K562 (cell line): ENCODE measurements around the gene MS4A1. TPM values are rescaled to one million over a fixed set of nuclear protein-coding genes. Genes with fewer than 3 reads are reported as not detected.

Source experiments
- ATAC-seq: fragments of 200-7000 bp; cut with Tn5 transposase; 3 replicates; pipeline ENCODE4 v1.9.1; 2020; ENCODE audit warnings: moderate library complexity
- BruUV-seq: library from RNA; stranded (reverse); fragments of 400-500 nt; replicated peaks from 2 replicates; lab custom pipeline; 2021; lab: Mats Ljungman, UMichigan
- CTCF ChIA-PET: fragments of 300-600 bp; formaldehyde crosslinking; extraction: SDS; loops from one replicate; lab custom pipeline; 2021; ENCODE audit warnings: low intra/inter-chr PET ratio; lab: Yijun Ruan, JAX
- POLR2A ChIA-PET: fragments of 300-600, 350-650 bp; sonication (Branson Sonifier 250); formaldehyde crosslinking; extraction: SDS; loops from one replicate; lab custom pipeline; 2021; ENCODE audit warnings: antibody characterized with exemption, inconsistent platforms; lab: Yijun Ruan, JAX
- DNase-seq, 4 experiments: peaks; one replicate each; pipeline versions ENCODE4 v3.0.0 to v3.0.0-alpha.2; 2011 to 2018; ENCODE audit warnings: low spot score in 3 of 4, mixed read lengths in 3 of 4; ENCODE audit errors: extremely low read depth in 1 of 4
- FAIRE-seq: peaks from 2 replicates; lab custom pipeline; 2011; peaks lifted over from hg19 to GRCh38; lab: Jason Lieb, UNC
- H2AFZ ChIP-seq: 2 replicates; pipeline ENCODE4 v1.6.0; 2011; ENCODE audit warnings: low read depth, low read length, control low read depth, inconsistent platforms
- H3K27ac ChIP-seq: fragments of 200-600 bp; 3 replicates; pipeline ENCODE4 v1.8.0; 2011; ENCODE audit warnings: low read depth, mild to moderate bottlenecking, control low read depth, inconsistent platforms, low read length, moderate library complexity, mixed read lengths; ENCODE audit errors: extremely low read depth
- H3K27me3 ChIP-seq, 2 experiments: fragments of 300-600 bp in 1 of 2; 2 replicates in 1 of 2; 3 replicates in 1 of 2; pipeline versions ENCODE4 v1.6.0 to v1.8.0; 2011; ENCODE audit warnings: inconsistent platforms in 2 of 2, low read length in 2 of 2, mild to moderate bottlenecking in 1 of 2, mixed read lengths in 1 of 2, moderate library complexity in 1 of 2; ENCODE audit not compliant: control insufficient read depth in 2 of 2, insufficient read depth in 2 of 2
- H3K36me3 ChIP-seq: fragments of 300-600 bp; 3 replicates; pipeline ENCODE4 v1.8.0; 2011; ENCODE audit warnings: mild to moderate bottlenecking, low read length, inconsistent platforms; ENCODE audit not compliant: control insufficient read depth, insufficient read depth
- H3K4me1 ChIP-seq, 2 experiments: fragments of 200-600 bp in 1 of 2; replicated peaks in 1 of 2; 2 replicates in 1 of 2; 3 replicates in 1 of 2; pipeline versions ENCODE4 v1.5.1 to v1.8.0; 2011; ENCODE audit warnings: inconsistent platforms in 2 of 2, low read length in 2 of 2, mild to moderate bottlenecking in 1 of 2, mixed read lengths in 1 of 2, moderate library complexity in 1 of 2; ENCODE audit not compliant: control insufficient read depth in 2 of 2, insufficient read depth in 2 of 2
- H3K4me2 ChIP-seq: 2 replicates; pipeline ENCODE4 v1.6.1; 2011; ENCODE audit warnings: low read length, control low read depth, inconsistent platforms, mixed read lengths; ENCODE audit not compliant: insufficient read depth
- H3K4me3 ChIP-seq: fragments of 200-600 bp; sonication (generic), shearing (Covaris generic); 2 replicates; pipeline ENCODE4 v1.5.1; 2016; ENCODE audit warnings: control low read depth, inconsistent platforms
- H3K79me2 ChIP-seq: fragments of 200-600 bp; 3 replicates; pipeline ENCODE4 v1.8.0; 2011; ENCODE audit warnings: low read length, inconsistent platforms; ENCODE audit not compliant: control insufficient read depth, insufficient read depth
- H3K9ac ChIP-seq, 2 experiments: 2 replicates each; pipeline versions ENCODE4 v1.6.0 to v1.6.1; 2011; ENCODE audit warnings: low read depth in 2 of 2, low read length in 2 of 2, control low read depth in 1 of 2, inconsistent platforms in 1 of 2, mild to moderate bottlenecking in 1 of 2, mixed read lengths in 1 of 2; ENCODE audit not compliant: insufficient read depth in 1 of 2
- H3K9me1 ChIP-seq: one replicate; pipeline ENCODE4 v1.6.0; 2011; ENCODE audit warnings: inconsistent platforms, mild to moderate bottlenecking, low read length, moderate library complexity; ENCODE audit not compliant: control insufficient read depth, insufficient read depth
- H3K9me3 ChIP-seq: replicated peaks from 2 replicates; pipeline ENCODE4 v1.5.1; 2011; ENCODE audit warnings: low read depth, low read length, inconsistent platforms; ENCODE audit not compliant: control insufficient read depth, insufficient read depth
- H4K20me1 ChIP-seq: replicated peaks from 2 replicates; pipeline ENCODE4 v1.6.1; 2011; ENCODE audit warnings: low read length, inconsistent platforms, mixed read lengths; ENCODE audit not compliant: control insufficient read depth, insufficient read depth
- CBX3 ChIP-seq, 2 experiments: IDR thresholded peaks; 1 replicate in 1 of 2; 2 replicates in 1 of 2; pipeline ENCODE4 v1.6.1; 2012; ENCODE audit warnings: inconsistent platforms in 2 of 2, low read length in 2 of 2, borderline replicate concordance in 1 of 2, control low read depth in 1 of 2
- GABPA ChIP-seq: fragments of 200-800 bp; sonication (Bioruptor generic); conservative IDR thresholded peaks from 2 replicates; pipeline ENCODE4 v1.6.1; 2016; ENCODE audit warnings: low read depth, missing genetic modification characterization, missing compliant biosample characterization
- L3MBTL2 ChIP-seq: fragments of 450-650 bp; IDR thresholded peaks from 2 replicates; pipeline ENCODE4 v1.6.1; 2016; ENCODE audit warnings: mild to moderate bottlenecking, moderate library complexity
- MTA3 ChIP-seq: fragments of 450-650 bp; formaldehyde crosslinking; IDR thresholded peaks from 2 replicates; pipeline ENCODE4 v1.6.1; 2017; ENCODE audit warnings: mild to moderate bottlenecking, borderline replicate concordance
- NCOA4 ChIP-seq: fragments of 450-650 bp; IDR thresholded peaks from 2 replicates; pipeline ENCODE4 v1.6.1; 2018; ENCODE audit warnings: mild to moderate bottlenecking; ENCODE audit not compliant: partially characterized antibody
- SPI1 ChIP-seq: IDR thresholded peaks from 2 replicates; pipeline ENCODE4 v1.6.1; 2011; ENCODE audit warnings: low read depth, low read length, control low read depth, borderline replicate concordance
- ZBTB11 ChIP-seq, 3 experiments: fragments of 200-800 bp in 1 of 3; fragments of 250-450 bp in 1 of 3; fragments of 450-650 bp in 1 of 3; sonication (Bioruptor Pico) in 1 of 3; sonication (Bioruptor generic) in 1 of 3; formaldehyde crosslinking in 1 of 3; IDR thresholded peaks; 2 replicates each; pipeline versions ENCODE4 v1.6.1 to v1.8.0; 2016 to 2022; ENCODE audit warnings: mild to moderate bottlenecking in 2 of 3, missing genetic modification characterization in 2 of 3, missing compliant biosample characterization in 1 of 3, moderate library complexity in 1 of 3
- ZC3H4 ChIP-seq: sonication (generic); formaldehyde crosslinking; IDR thresholded peaks from 2 replicates; pipeline ENCODE4 v1.9.0; 2021; ENCODE audit warnings: missing genetic modification reagents, borderline replicate concordance
- WGBS: fragments of 100-300 bp; shearing (Covaris generic); methylation state at CpG from one replicate; pipeline ENCODE4 v1.1.6; 2016; ENCODE audit warnings: low coverage, mixed read lengths; ENCODE audit not compliant: insufficient coverage; ENCODE audit errors: missing lambda C conversion rate; 5-methylcytosine and 5-hydroxymethylcytosine counted together
- in situ Hi-C: fragments of 300-500 bp; cut with MboI; formaldehyde crosslinking; loops from 4 replicates; pipeline ENCODE4 v1.15.0; 2018; ENCODE audit warnings: inconsistent platforms, mixed read lengths
- intact Hi-C: fragments of 100-400 bp; cut with micrococcal nuclease; formaldehyde crosslinking; loops from 2 replicates; pipeline ENCODE4 v1.14.2; 2022
- polyA plus RNA-seq, 8 experiments: library from polyadenylated mRNA; depleted of rRNA in 4 of 8; stranded (reverse) in 5 of 8; unstranded in 3 of 8; fragments of >200 nt; fragmentation: Nextera tagmentation in 2 of 8; fragmentation: Illumina TruSeq in 1 of 8; extraction: Ambion mirVana in 2 of 8; extraction: Trizol in 1 of 8; gene quantifications; 2 replicates each; pipeline versions ENCODE4 v1.2.1 to v1.2.3, GENCODE V29; 2011 to 2014; ENCODE audit warnings: inconsistent platforms in 1 of 8, missing spikeins in 1 of 8
- total RNA-seq, 7 experiments: library from RNA; depleted of rRNA in 6 of 7; stranded (reverse); fragments of >200 nt in 6 of 7; fragmentation: Illumina TruSeq in 2 of 7; extraction: Trizol in 2 of 7; gene quantifications; 2 replicates each; pipeline versions ENCODE4 v1.2.1 to v1.2.3, GENCODE V29; 2011 to 2021; ENCODE audit warnings: low replicate concordance in 1 of 7

Gene MS4A1
- total and polyA plus RNA-seq, 9 of the 15 experiments (the other 6 are each of a cell fraction or from before 2014, with no cell fraction given) = 0.01 to 0.24 (median 0.03) TPM; not detected in 5

- 0% methylated on average over 2 of the region's 2 CpGs for WGBS
- Histone ChIP-seq H3K4me2 (no peak overlapping the region), H4K20me1 (no peaks in the 10 kb centered on the region), H3K79me2 (no peaks in the 10 kb centered on the region), H3K9me3 (no peaks in the 10 kb centered on the region), H3K4me3 (no peak overlapping the region), H3K9ac (no peak overlapping the region), H3K4me1 (no peaks in the 10 kb centered on the region), H2AFZ (0 out of 2 replicates have a peak overlapping the region, but pooled peaks have one; percentile 7), H3K27ac (no peak overlapping the region), H3K36me3 (no peaks in the 10 kb centered on the region), H3K27me3 (no peaks in the 10 kb centered on the region), H3K9me1 (no peaks in the 10 kb centered on the region)
- ChIA-PET POLR2A (no interaction called here), CTCF (no interaction called here)
- FAIRE-seq (no peak), DNase-seq (no peak), ATAC-seq (peak; percentile 47; the same call in 2 of the 3 replicates)
- intact Hi-C loops (loop anchor here (10.0 kb wide), 1 partner anchor 132 kb away; no protein-coding TSS in a partner anchor), in situ Hi-C loops (no loop called here)
- no TSS peak for BruUV-seq
- peak; percentile 87; the same call in 1 of the 2 replicates for TF ChIP-seq SPI1
- TF ChIP-seq CBX3 (IDR thresholded peaks at IDR 0.05; ENCODE audit: borderline replicate concordance in 1 of 2, low read length in 2 of 2) = no peak
- 0 out of 6 replicates have a peak, but pooled peaks of 1 of the 3 experiments have one; percentile 38 for TF ChIP-seq ZBTB11 (CRISPR knock-in tag; IDR thresholded peaks at IDR 0.05)
- TF ChIP-seq L3MBTL2 = peak; percentile 21; the same call in 1 of the 2 replicates
- no peak for TF ChIP-seq ZC3H4
- no peak for TF ChIP-seq MTA3
- peak; percentile 63 for TF ChIP-seq GABPA
- TF ChIP-seq NCOA4 = no peak
Measured at GRCh38 chr11:60482361-60482760, 26.7 kb downstream of the MS4A1 start.
